ENCODE data around the gene TSPAN15. TPM values are rescaled to one million over a fixed set of nuclear protein-coding genes. Genes with fewer than 3 reads are reported as not detected.

The TSPAN15 gene
- total RNA-seq, 1 donor, result 0.27 TPM

- DNase-seq (ENCODE audit: low read depth), result no peak
- TF ChIP-seq CTCF (IDR thresholded peaks at IDR 0.05; ENCODE audit: insufficient read depth, low read length), result no peak
- no peak overlapping the region for H3K4me3 ChIP-seq (ENCODE audit: low read depth, low read length)
Measured at GRCh38 chr10:69477968-69478597, 26.8 kb downstream of the TSPAN15 start.

- peak; percentile 52 for DNase-seq (ENCODE audit: low read depth)
- no peak for TF ChIP-seq CTCF (IDR thresholded peaks at IDR 0.05; ENCODE audit: insufficient read depth, low read length)
- H3K4me3 ChIP-seq (ENCODE audit: low read depth, low read length), result no peak overlapping the region
Measured at GRCh38 chr10:69479240-69480067, 28.2 kb downstream of the TSPAN15 start.

- DNase-seq (ENCODE audit: low read depth), result no peak
- H3K4me3 ChIP-seq (ENCODE audit: low read depth, low read length), result no peak overlapping the region
- no peak for TF ChIP-seq CTCF (IDR thresholded peaks at IDR 0.05; ENCODE audit: insufficient read depth, low read length)
Measured at GRCh38 chr10:69480068-69480412, 28.8 kb downstream of the TSPAN15 start.

- no peak overlapping the region for H3K4me3 ChIP-seq (ENCODE audit: low read depth, low read length)
- no peak for TF ChIP-seq CTCF (IDR thresholded peaks at IDR 0.05; ENCODE audit: insufficient read depth, low read length)
- DNase-seq (ENCODE audit: low read depth), result no peak
Measured at GRCh38 chr10:69481305-69481704, 30.0 kb downstream of the TSPAN15 start.

GRCh38 chr10:69481811-69482524, 30.7 kb downstream of the TSPAN15 start:
- no peak for TF ChIP-seq CTCF (IDR thresholded peaks at IDR 0.05; ENCODE audit: insufficient read depth, low read length)
- no peak for DNase-seq (ENCODE audit: low read depth)
- no peak overlapping the region for H3K4me3 ChIP-seq (ENCODE audit: low read depth, low read length)

- no peak overlapping the region for H3K4me3 ChIP-seq (ENCODE audit: low read depth, low read length)
Measured at GRCh38 chr10:69483963-69484362, 32.7 kb downstream of the TSPAN15 start.

More at GRCh38 chr10:69483963-69484362, 32.7 kb downstream of the TSPAN15 start:
- no peak for TF ChIP-seq CTCF (IDR thresholded peaks at IDR 0.05; ENCODE audit: insufficient read depth, low read length)
- no peak for DNase-seq (ENCODE audit: low read depth)

Data from fibroblast of the aortic adventitia (primary cell).